HCT116 (cell line): ENCODE data around the gene ELAVL3.

Experiments
- CEBPB ChIP-seq: IDR thresholded peaks from 2 replicates; pipeline ENCODE4 v1.6.1; 2012; ENCODE audit warnings: low read depth
- CTCF ChIP-seq, 3 experiments: fragments of 200-600 bp in 1 of 3; sonication (generic) in 1 of 3; IDR thresholded peaks in 2 of 3; conservative IDR thresholded peaks in 1 of 3; 2 replicates each; pipeline ENCODE4 v1.5.1; 2012 to 2017; ENCODE audit warnings: low read depth in 2 of 3, low read length in 2 of 3, antibody characterized with exemption in 1 of 3, borderline replicate concordance in 1 of 3, control low read depth in 1 of 3, mild to moderate bottlenecking in 1 of 3, mixed read lengths in 1 of 3, mixed run types in 1 of 3, moderate library complexity in 1 of 3; ENCODE audit not compliant: insufficient read depth in 1 of 3
- EGR1 ChIP-seq: IDR thresholded peaks from 2 replicates; pipeline ENCODE4 v1.6.1; 2012; ENCODE audit warnings: low read depth
- EZH2 ChIP-seq: fragments of 200-600 bp; sonication (generic); IDR thresholded peaks from 2 replicates; pipeline ENCODE4 v1.6.1; 2017; ENCODE audit warnings: antibody characterized with exemption, mixed run types
- EZH2phosphoT487 ChIP-seq: fragments of 200-600 bp; IDR thresholded peaks from 2 replicates; pipeline ENCODE4 v1.6.1; 2018; ENCODE audit warnings: antibody characterized with exemption, borderline replicate concordance
- POLR2A ChIP-seq: IDR thresholded peaks from 2 replicates; pipeline ENCODE4 v1.7.0; 2011; ENCODE audit warnings: borderline replicate concordance; ENCODE audit not compliant: insufficient read depth, insufficient read length; ENCODE audit errors: extremely low read depth
- POLR2AphosphoS5 ChIP-seq: IDR thresholded peaks from 2 replicates; pipeline ENCODE4 v1.6.1; 2011; ENCODE audit warnings: mild to moderate bottlenecking, low read depth, low read length, moderate library complexity
- RAD21 ChIP-seq: IDR thresholded peaks from 2 replicates; pipeline ENCODE4 v1.6.1; 2012; ENCODE audit warnings: low read depth, mild to moderate bottlenecking
- REST ChIP-seq: IDR thresholded peaks from 2 replicates; pipeline ENCODE4 v1.6.1; 2012; ENCODE audit warnings: low read depth
- SP1 ChIP-seq: IDR thresholded peaks from 2 replicates; pipeline ENCODE4 v1.6.1; 2012; ENCODE audit warnings: low read depth
- YY1 ChIP-seq: IDR thresholded peaks from 2 replicates; pipeline ENCODE4 v1.6.1; 2011; ENCODE audit warnings: low read length, low read depth, moderate library complexity, mild to moderate bottlenecking; ENCODE audit not compliant: insufficient replicate concordance; ENCODE audit errors: extremely low read depth
- ZFX ChIP-seq: fragments of 450-650 bp; IDR thresholded peaks from 2 replicates; pipeline ENCODE4 v1.6.1; 2017
- ZNF274 ChIP-seq: fragments of 200-500 bp; sonication (Bioruptor generic); IDR thresholded peaks from 2 replicates; pipeline ENCODE4 v1.6.1; 2014; ENCODE audit warnings: mild to moderate bottlenecking, low read depth, low read length, inconsistent platforms
- TF ChIP-seq, protein P1 (sequence below): IDR thresholded peaks from 2 replicates; pipeline ENCODE4 v1.6.1; 2012

DNA sequence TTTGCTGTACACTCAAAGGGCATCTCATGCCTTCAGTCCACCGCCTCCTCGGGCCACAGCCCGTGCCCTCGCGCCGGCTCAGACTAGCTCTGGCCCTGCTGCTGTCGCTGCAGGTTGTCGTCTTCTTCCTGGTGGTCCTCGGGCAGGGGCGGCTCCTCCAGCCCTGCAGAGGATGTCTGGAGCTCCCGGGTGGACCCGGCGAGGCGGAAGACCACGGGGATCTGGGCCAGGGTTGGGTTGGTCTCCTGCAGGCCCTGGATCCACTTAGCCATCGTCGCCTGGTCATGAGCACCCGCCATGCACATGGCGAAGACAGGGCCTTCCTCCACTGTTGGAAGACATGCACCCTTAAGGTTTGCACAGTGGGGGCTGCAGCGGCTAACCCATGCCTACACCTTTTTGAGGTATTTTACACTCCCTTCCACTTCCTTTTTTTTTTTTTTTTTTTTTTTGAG is 25.3 kb upstream of the ELAVL3 start:
- TF ChIP-seq RAD21 (no peak), ZNF274 (no peak), CTCF (IDR thresholded peaks at IDR 0.05 in 2 of 3, conservative IDR thresholded peaks at IDR 0.05 in 1 of 3; ENCODE audit: borderline replicate concordance in 1 of 3, insufficient read depth in 1 of 3, low read depth in 2 of 3, low read length in 2 of 3) (no peak), POLR2A (peak; percentile 4), EZH2 (no peak), ZFX (no peak), YY1 (no peak), EZH2phosphoT487 (no peak), REST (no peak), POLR2AphosphoS5 (no peak), SP1 (no peak), EGR1 (no peak), CEBPB (no peak)
- TF ChIP-seq, protein P1, sequence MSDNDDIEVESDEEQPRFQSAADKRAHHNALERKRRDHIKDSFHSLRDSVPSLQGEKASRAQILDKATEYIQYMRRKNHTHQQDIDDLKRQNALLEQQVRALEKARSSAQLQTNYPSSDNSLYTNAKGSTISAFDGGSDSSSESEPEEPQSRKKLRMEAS = no peak; the same call in 1 of the 2 replicates
